Measurements from ENCODE around the gene FAM163A. TPM values are rescaled to one million over a fixed set of nuclear protein-coding genes. Genes with fewer than 3 reads are reported as not detected.

FAM163A gene
- total and polyA plus RNA-seq, 9 of the 15 experiments (the other 6 are each of a cell fraction or from before 2014, with no cell fraction given): not detected

DNA sequence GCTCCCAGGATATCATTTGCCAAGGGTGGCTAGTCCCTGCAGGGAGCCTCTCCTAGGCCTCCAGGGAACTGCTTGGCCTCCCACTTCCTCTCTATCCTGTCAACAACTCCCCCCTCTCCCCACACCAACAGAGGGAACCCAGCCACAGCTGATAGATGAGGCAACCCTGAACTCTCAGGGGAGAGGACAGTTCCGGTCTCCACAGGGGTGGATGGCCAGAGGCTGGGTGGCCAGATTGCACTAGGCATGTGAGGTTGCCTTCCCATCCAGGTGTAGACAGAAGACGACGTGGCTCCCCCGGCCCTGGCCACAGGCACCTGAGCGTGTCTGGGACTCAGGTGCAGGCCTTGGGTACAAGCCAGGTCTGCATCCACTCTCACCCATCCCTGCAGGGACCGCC is 81.2 kb downstream of the FAM163A start (continued):
- TF ChIP-seq, protein P1, sequence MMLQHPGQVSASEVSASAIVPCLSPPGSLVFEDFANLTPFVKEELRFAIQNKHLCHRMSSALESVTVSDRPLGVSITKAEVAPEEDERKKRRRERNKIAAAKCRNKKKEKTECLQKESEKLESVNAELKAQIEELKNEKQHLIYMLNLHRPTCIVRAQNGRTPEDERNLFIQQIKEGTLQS (IDR thresholded peaks at IDR 0.05): peak; percentile 61; the same call in 1 of the 2 replicates
- TF ChIP-seq, protein P1 (CRISPR knock-in tag; conservative IDR thresholded peaks at IDR 0.05): no peak
- TF ChIP-seq, protein P2, sequence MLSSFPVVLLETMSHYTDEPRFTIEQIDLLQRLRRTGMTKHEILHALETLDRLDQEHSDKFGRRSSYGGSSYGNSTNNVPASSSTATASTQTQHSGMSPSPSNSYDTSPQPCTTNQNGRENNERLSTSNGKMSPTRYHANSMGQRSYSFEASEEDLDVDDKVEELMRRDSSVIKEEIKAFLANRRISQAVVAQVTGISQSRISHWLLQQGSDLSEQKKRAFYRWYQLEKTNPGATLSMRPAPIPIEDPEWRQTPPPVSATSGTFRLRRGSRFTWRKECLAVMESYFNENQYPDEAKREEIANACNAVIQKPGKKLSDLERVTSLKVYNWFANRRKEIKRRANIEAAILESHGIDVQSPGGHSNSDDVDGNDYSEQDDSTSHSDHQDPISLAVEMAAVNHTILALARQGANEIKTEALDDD (IDR thresholded peaks at IDR 0.05): no peak
- no peak for TF ChIP-seq ZNF3 (CRISPR knock-in tag; IDR thresholded peaks at IDR 0.05)
- TF ChIP-seq, protein P3, sequence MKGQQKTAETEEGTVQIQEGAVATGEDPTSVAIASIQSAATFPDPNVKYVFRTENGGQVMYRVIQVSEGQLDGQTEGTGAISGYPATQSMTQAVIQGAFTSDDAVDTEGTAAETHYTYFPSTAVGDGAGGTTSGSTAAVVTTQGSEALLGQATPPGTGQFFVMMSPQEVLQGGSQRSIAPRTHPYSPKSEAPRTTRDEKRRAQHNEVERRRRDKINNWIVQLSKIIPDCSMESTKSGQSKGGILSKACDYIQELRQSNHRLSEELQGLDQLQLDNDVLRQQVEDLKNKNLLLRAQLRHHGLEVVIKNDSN (CRISPR knock-in tag; IDR thresholded peaks at IDR 0.05): no peak
- TF ChIP-seq, protein P4, sequence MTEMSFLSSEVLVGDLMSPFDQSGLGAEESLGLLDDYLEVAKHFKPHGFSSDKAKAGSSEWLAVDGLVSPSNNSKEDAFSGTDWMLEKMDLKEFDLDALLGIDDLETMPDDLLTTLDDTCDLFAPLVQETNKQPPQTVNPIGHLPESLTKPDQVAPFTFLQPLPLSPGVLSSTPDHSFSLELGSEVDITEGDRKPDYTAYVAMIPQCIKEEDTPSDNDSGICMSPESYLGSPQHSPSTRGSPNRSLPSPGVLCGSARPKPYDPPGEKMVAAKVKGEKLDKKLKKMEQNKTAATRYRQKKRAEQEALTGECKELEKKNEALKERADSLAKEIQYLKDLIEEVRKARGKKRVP (CRISPR knock-in tag; IDR thresholded peaks at IDR 0.05): peak; percentile 51; the same call in 1 of the 2 replicates
- TF ChIP-seq, protein P5, sequence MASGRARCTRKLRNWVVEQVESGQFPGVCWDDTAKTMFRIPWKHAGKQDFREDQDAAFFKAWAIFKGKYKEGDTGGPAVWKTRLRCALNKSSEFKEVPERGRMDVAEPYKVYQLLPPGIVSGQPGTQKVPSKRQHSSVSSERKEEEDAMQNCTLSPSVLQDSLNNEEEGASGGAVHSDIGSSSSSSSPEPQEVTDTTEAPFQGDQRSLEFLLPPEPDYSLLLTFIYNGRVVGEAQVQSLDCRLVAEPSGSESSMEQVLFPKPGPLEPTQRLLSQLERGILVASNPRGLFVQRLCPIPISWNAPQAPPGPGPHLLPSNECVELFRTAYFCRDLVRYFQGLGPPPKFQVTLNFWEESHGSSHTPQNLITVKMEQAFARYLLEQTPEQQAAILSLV (tag; IDR thresholded peaks at IDR 0.05): no peak
- TF ChIP-seq ILF3 (IDR thresholded peaks at IDR 0.05; ENCODE audit: borderline replicate concordance): no peak
- TF ChIP-seq, protein P6, sequence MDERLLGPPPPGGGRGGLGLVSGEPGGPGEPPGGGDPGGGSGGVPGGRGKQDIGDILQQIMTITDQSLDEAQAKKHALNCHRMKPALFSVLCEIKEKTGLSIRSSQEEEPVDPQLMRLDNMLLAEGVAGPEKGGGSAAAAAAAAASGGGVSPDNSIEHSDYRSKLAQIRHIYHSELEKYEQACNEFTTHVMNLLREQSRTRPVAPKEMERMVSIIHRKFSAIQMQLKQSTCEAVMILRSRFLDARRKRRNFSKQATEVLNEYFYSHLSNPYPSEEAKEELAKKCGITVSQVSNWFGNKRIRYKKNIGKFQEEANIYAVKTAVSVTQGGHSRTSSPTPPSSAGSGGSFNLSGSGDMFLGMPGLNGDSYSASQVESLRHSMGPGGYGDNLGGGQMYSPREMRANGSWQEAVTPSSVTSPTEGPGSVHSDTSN (CRISPR knock-in tag; IDR thresholded peaks at IDR 0.05; ENCODE audit: low read depth): no peak
- TF ChIP-seq, protein P6 (tag; conservative IDR thresholded peaks at IDR 0.05; ENCODE audit: low read depth): peak; percentile 19; the same call in 1 of the 2 replicates
- no peak for TF ChIP-seq NR2C1 (IDR thresholded peaks at IDR 0.05)
- TF ChIP-seq NR2C1 (tag; IDR thresholded peaks at IDR 0.05): no peak
- TF ChIP-seq DACH1 (IDR thresholded peaks at IDR 0.05; ENCODE audit: partially characterized antibody): no peak
- TF ChIP-seq ZNF785 (CRISPR knock-in tag; IDR thresholded peaks at IDR 0.05): no peak
- no peak for TF ChIP-seq CCNT2 (IDR thresholded peaks at IDR 0.05; ENCODE audit: borderline replicate concordance, extremely low read depth, insufficient read length, low read depth, low read length)
- no peak for TF ChIP-seq PHF20 (IDR thresholded peaks at IDR 0.05; ENCODE audit: partially characterized antibody)
- peak; percentile 75 for TF ChIP-seq CTBP1 (IDR thresholded peaks at IDR 0.05; ENCODE audit: borderline replicate concordance)
- peak; percentile 68 for TF ChIP-seq CEBPB (tag; IDR thresholded peaks at IDR 0.05)
- TF ChIP-seq ERF (CRISPR knock-in tag; IDR thresholded peaks at IDR 0.05): no peak
